Gastrocnemius medialis (tissue), 4 donors: ENCODE data around the gene GREB1. TPM values are rescaled to one million over a fixed set of nuclear protein-coding genes. Genes with fewer than 3 reads are reported as not detected.
A peak's percentile ranks its signal among the peaks of the same experiment; 100 is the strongest.

Source experiments
- ATAC-seq, 2 donors: fragments of 150-250 bp; one replicate each; pipeline ENCODE4 v1.9.1; 2016
- DNase-seq, 2 donors: peaks; one replicate each; pipeline ENCODE4 v3.0.0-alpha.2; 2019
- H3K27ac ChIP-seq, 4 donors: fragments of 200-600 bp; sonication (generic); 1 replicate in 1 of 4; 2 replicates in 3 of 4; pipeline ENCODE4 v1.5.1; 2016 to 2018; ENCODE audit warnings: mild to moderate bottlenecking in 2 of 4, moderate library complexity in 1 of 4
- H3K27me3 ChIP-seq, 3 donors: fragments of 200-600 bp; sonication (generic) in 2 of 3; 1 replicate in 1 of 3; 2 replicates in 2 of 3; pipeline versions ENCODE4 v1.5.1 to v1.6.0; 2016 to 2019; ENCODE audit warnings: mild to moderate bottlenecking in 1 of 3, moderate library complexity in 1 of 3
- H3K36me3 ChIP-seq, 2 donors: fragments of 200-600 bp; sonication (generic) in 1 of 2; one replicate each; pipeline ENCODE4 v1.5.1; 2017 to 2018
- H3K4me1 ChIP-seq, 2 donors: fragments of 200-600 bp; sonication (generic) in 1 of 2; one replicate each; pipeline ENCODE4 v1.5.1; 2016 to 2017; ENCODE audit warnings: mild to moderate bottlenecking in 2 of 2
- H3K4me3 ChIP-seq, 4 donors: fragments of 200-600 bp; sonication (generic) in 3 of 4; 1 replicate in 1 of 4; 2 replicates in 3 of 4; pipeline ENCODE4 v1.5.1; 2016 to 2019; ENCODE audit warnings: mild to moderate bottlenecking in 2 of 4
- H3K9me3 ChIP-seq, 3 donors: fragments of 200-600 bp; sonication (generic) in 2 of 3; 1 replicate in 1 of 3; 2 replicates in 2 of 3; pipeline ENCODE4 v1.5.1; 2016 to 2019
- CTCF ChIP-seq, 5 experiments: fragments of 450-650 bp in 3 of 5; fragments of 200-600 bp in 2 of 5; sonication (generic) in 2 of 5; IDR thresholded peaks in 4 of 5; conservative IDR thresholded peaks in 1 of 5; 1 replicate in 4 of 5; 2 replicates in 1 of 5; pipeline ENCODE4 v1.5.1; 2016 to 2019; ENCODE audit warnings: antibody characterized with exemption in 5 of 5, mild to moderate bottlenecking in 3 of 5, moderate library complexity in 3 of 5
- POLR2A ChIP-seq, 2 donors: fragments of 450-650 bp; IDR thresholded peaks; one replicate each; pipeline ENCODE4 v1.6.1; 2017; ENCODE audit warnings: antibody characterized with exemption in 2 of 2, mild to moderate bottlenecking in 2 of 2, moderate library complexity in 2 of 2
- in situ Hi-C, 4 donors: fragments of 200-750 bp; cut with MboI; loops; one replicate each; pipeline versions ENCODE4 v1.15.0 to v1.8.0; 2017; ENCODE audit warnings: low sequenced_read_pairs in 4 of 4
- intact Hi-C: fragments of 100-400 bp; cut with DNase I; formaldehyde crosslinking; loops from one replicate; pipeline ENCODE4 v1.15.1; 2023; ENCODE audit warnings: low total_unique reads
- total RNA-seq, 4 donors: library from RNA; depleted of rRNA; stranded (reverse); fragments of >200 nt; gene quantifications; one replicate each; pipeline versions ENCODE4 v1.1.0 to v1.2.3, GENCODE V29; 2016

GREB1 gene
- total RNA-seq, 4 donors from 2014 or later, result 1.7 to 9.3 (median 2.6) TPM

- in situ Hi-C loops, result loop anchor here (10.0 to 25.0 kb wide), 4 partner anchors 86 to 194 kb away; no protein-coding TSS in a partner anchor
- DNase-seq, result peak; percentile 1 to 16
- peaks cover 56 to 81% of the 10 kb centered on the region in 2 donors for H3K4me1 ChIP-seq
These were observed 147.3 kb downstream of the GREB1 start for GRCh38 chr2:11680901-11681721.

DNA sequence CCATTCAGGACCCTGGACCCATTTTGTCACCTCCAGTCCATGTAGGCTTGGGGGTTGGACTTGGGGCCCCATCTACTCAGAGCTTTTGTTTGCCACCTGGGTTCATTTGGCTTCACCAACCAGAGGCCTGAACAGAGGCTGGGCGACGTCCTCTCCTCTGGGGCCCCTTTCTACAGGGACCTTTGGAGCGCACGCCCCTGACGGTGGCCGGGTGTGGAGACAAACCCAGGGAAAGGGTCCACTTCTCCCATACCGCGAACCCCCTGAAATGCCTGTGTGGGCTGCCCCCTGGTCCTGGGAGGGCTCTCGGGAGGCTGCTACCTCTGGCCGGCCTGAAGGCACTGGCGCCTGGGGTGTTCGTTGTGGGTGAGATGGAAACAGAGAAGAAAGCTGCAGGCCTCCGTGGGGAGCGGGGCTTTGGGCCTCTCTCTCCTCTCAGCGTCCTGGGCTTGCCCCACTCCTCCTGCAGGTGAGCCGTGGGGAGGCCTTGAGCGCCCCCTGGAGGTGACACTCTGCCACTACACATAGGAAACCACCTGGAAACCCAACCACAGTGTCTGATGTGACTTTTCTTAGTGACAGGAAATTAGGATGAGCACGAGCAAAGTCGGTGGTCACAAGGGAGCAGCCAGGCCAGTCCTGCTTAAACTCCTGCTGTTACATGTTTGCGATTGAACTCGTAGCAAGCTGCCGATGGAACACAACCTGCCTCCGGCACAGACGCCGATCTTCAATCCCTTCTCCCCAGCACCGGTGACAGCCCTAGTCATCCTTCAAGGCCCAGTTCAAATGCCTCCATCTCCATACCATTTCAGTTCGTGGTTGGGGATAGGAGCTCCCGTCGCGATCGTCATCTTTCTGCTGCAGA lies 148.1 kb downstream of the GREB1 start:
- no peaks in the 10 kb centered on the region for H3K9me3 ChIP-seq
- H3K4me3 ChIP-seq, result peak overlapping the region in 2 of 4 donors; percentile 22 to 63
- no peaks in the 10 kb centered on the region for H3K36me3 ChIP-seq
- ATAC-seq, result peak; percentile 9 to 30
- H3K27me3 ChIP-seq, result no peaks in the 10 kb centered on the region
- TF ChIP-seq POLR2A (IDR thresholded peaks at IDR 0.05), result peak in 1 of 2 donors; percentile 22
- TF ChIP-seq CTCF (IDR thresholded peaks at IDR 0.05 in 4 of 5, conservative IDR thresholded peaks at IDR 0.05 in 1 of 5), result peak; percentile 91 to 99 (median 98)
- peak; percentile 59 to 82 for DNase-seq
- in situ Hi-C loops (loop anchor here (10.0 to 25.0 kb wide), 4 partner anchors 87 to 195 kb away; no protein-coding TSS in a partner anchor), intact Hi-C loops (loop anchor here (1.0 to 5.0 kb wide), 3 partner anchors 84 to 204 kb away; no protein-coding TSS in a partner anchor)
- H3K4me1 ChIP-seq, result peaks cover 54 to 80% of the 10 kb centered on the region in 2 donors
- peak overlapping the region; percentile 92 to 100 (median 93) for H3K27ac ChIP-seq

More at GRCh38 chr2:11680901-11681721, 147.3 kb downstream of the GREB1 start:
- no peak for ATAC-seq
- H3K36me3 ChIP-seq, result no peaks in the 10 kb centered on the region
- no peaks in the 10 kb centered on the region for H3K9me3 ChIP-seq
- intact Hi-C loops, result loop anchor here (1.0 to 5.0 kb wide), 2 partner anchors 17 to 184 kb away; no protein-coding TSS in a partner anchor
- H3K4me3 ChIP-seq, result peak overlapping the region in 2 of 4 donors; percentile 22 to 63
- H3K27ac ChIP-seq, result peak overlapping the region; percentile 92 to 100 (median 93)
- no peak for TF ChIP-seq POLR2A (IDR thresholded peaks at IDR 0.05)
- TF ChIP-seq CTCF (IDR thresholded peaks at IDR 0.05 in 4 of 5, conservative IDR thresholded peaks at IDR 0.05 in 1 of 5), result no peak
- H3K27me3 ChIP-seq, result no peaks in the 10 kb centered on the region

GRCh38 chr2:11682590-11682915 lies 148.7 kb downstream of the GREB1 start:
- TF ChIP-seq POLR2A (IDR thresholded peaks at IDR 0.05) (no peak), CTCF (IDR thresholded peaks at IDR 0.05 in 4 of 5, conservative IDR thresholded peaks at IDR 0.05 in 1 of 5) (no peak)
- in situ Hi-C loops, result loop anchor here (10.0 to 25.0 kb wide), 4 partner anchors 88 to 195 kb away; no protein-coding TSS in a partner anchor

GRCh38 chr2:11683476-11683875 lies 149.6 kb downstream of the GREB1 start:
- intact Hi-C loops (loop anchor here (5.0 kb wide), 1 partner anchor 186 kb away; no protein-coding TSS in a partner anchor), in situ Hi-C loops (loop anchor here (10.0 to 25.0 kb wide), 4 partner anchors 89 to 196 kb away; no protein-coding TSS in a partner anchor)
- peak in 1 of 2 donors; percentile 1 for DNase-seq

More at GRCh38 chr2:11682590-11682915, 148.7 kb downstream of the GREB1 start:
- intact Hi-C loops, result loop anchor here (1.0 to 5.0 kb wide), 3 partner anchors 84 to 204 kb away; no protein-coding TSS in a partner anchor
- Histone ChIP-seq H3K4me3 (peak overlapping the region in 1 of 4 donors; percentile 7), H3K27ac (peak overlapping the region; percentile 92 to 100 (median 93)), H3K9me3 (no peaks in the 10 kb centered on the region), H3K36me3 (no peaks in the 10 kb centered on the region), H3K4me1 (peaks cover 57 to 83% of the 10 kb centered on the region in 2 donors), H3K27me3 (no peaks in the 10 kb centered on the region)
- DNase-seq (no peak), ATAC-seq (no peak)

More at GRCh38 chr2:11683476-11683875, 149.6 kb downstream of the GREB1 start:
- H3K4me3 ChIP-seq, result no peak overlapping the region
- peaks cover 66 to 83% of the 10 kb centered on the region in 2 donors for H3K4me1 ChIP-seq
- H3K36me3 ChIP-seq, result no peaks in the 10 kb centered on the region
- no peaks in the 10 kb centered on the region for H3K27me3 ChIP-seq
- TF ChIP-seq POLR2A (IDR thresholded peaks at IDR 0.05) (no peak), CTCF (IDR thresholded peaks at IDR 0.05 in 4 of 5, conservative IDR thresholded peaks at IDR 0.05 in 1 of 5) (no peak)
- H3K9me3 ChIP-seq, result no peaks in the 10 kb centered on the region
- no peak for ATAC-seq
- H3K27ac ChIP-seq, result peak overlapping the region; percentile 92 to 100 (median 93)
